HEK293T (cell line): ENCODE measurements around the gene JMJD1C.
A peak's percentile ranks its signal among the peaks of the same experiment; 100 is the strongest.

ENCODE experiments used
- CTCF ChIA-PET: fragments of 350-600 bp; formaldehyde crosslinking; extraction: SDS; loops from one replicate; lab custom pipeline; 2021; ENCODE audit warnings: antibody characterized with exemption, inconsistent platforms; lab: Yijun Ruan, JAX
- POLR2A ChIA-PET: fragments of 350-600 bp; formaldehyde crosslinking; extraction: SDS; loops from one replicate; lab custom pipeline; 2020; ENCODE audit warnings: antibody characterized with exemption, inconsistent platforms; lab: Yijun Ruan, JAX
- DNase-seq: peaks from one replicate; pipeline ENCODE4 v3.0.0; 2012; ENCODE audit warnings: mixed read lengths; ENCODE audit errors: extremely low spot score
- ARNT ChIP-seq: fragments of 450-650 bp; IDR thresholded peaks from 2 replicates; pipeline ENCODE4 v1.6.1; 2017; ENCODE audit warnings: mild to moderate bottlenecking
- BHLHE40 ChIP-seq: fragments of 450-650 bp; IDR thresholded peaks from 2 replicates; pipeline ENCODE4 v1.6.1; 2016; ENCODE audit warnings: mild to moderate bottlenecking, moderate library complexity, borderline replicate concordance
- CTBP1 ChIP-seq: fragments of 450-650 bp; IDR thresholded peaks from 2 replicates; pipeline ENCODE4 v1.6.1; 2016; ENCODE audit warnings: borderline replicate concordance
- ELF4 ChIP-seq: fragments of 450-650 bp; IDR thresholded peaks from 2 replicates; pipeline ENCODE4 v1.6.1; 2017; ENCODE audit warnings: antibody characterized with exemption
- FOXA1 ChIP-seq: fragments of 450-650 bp; IDR thresholded peaks from 2 replicates; pipeline ENCODE4 v1.6.1; 2016; ENCODE audit warnings: mild to moderate bottlenecking
- FOXK2 ChIP-seq: fragments of 450-650 bp; IDR thresholded peaks from 2 replicates; pipeline ENCODE4 v1.6.1; 2016; ENCODE audit warnings: mild to moderate bottlenecking
- FOXM1 ChIP-seq: fragments of 450-650 bp; IDR thresholded peaks from 2 replicates; pipeline ENCODE4 v1.6.1; 2017; ENCODE audit warnings: mild to moderate bottlenecking, borderline replicate concordance
- HDGF ChIP-seq: fragments of 450-650 bp; IDR thresholded peaks from 2 replicates; pipeline ENCODE4 v1.6.1; 2017; ENCODE audit warnings: antibody characterized with exemption, borderline replicate concordance
- L3MBTL2 ChIP-seq: fragments of 450-650 bp; conservative IDR thresholded peaks from 2 replicates; pipeline ENCODE4 v1.6.1; 2016; ENCODE audit warnings: mild to moderate bottlenecking
- LEF1 ChIP-seq: fragments of 450-650 bp; IDR thresholded peaks from 2 replicates; pipeline ENCODE4 v1.6.1; 2017; ENCODE audit warnings: mild to moderate bottlenecking, borderline replicate concordance
- NFRKB ChIP-seq: fragments of 450-650 bp; IDR thresholded peaks from 2 replicates; pipeline ENCODE4 v1.6.1; 2016; ENCODE audit warnings: mild to moderate bottlenecking, moderate library complexity
- PKNOX1 ChIP-seq: fragments of 450-650 bp; IDR thresholded peaks from 2 replicates; pipeline ENCODE4 v1.6.1; 2016
- SP1 ChIP-seq: fragments of 450-650 bp; IDR thresholded peaks from 2 replicates; pipeline ENCODE4 v1.6.1; 2017
- SUZ12 ChIP-seq: fragments of 450-650 bp; IDR thresholded peaks from 2 replicates; pipeline ENCODE4 v1.6.1; 2016; ENCODE audit warnings: mild to moderate bottlenecking
- TARDBP ChIP-seq: fragments of 450-650 bp; IDR thresholded peaks from 2 replicates; pipeline ENCODE4 v1.6.1; 2016
- ZNF384 ChIP-seq: fragments of 450-650 bp; IDR thresholded peaks from 2 replicates; pipeline ENCODE4 v1.6.1; 2016

The JMJD1C gene

GRCh38 chr10:63465293-63466143, at the start of gene JMJD1C:
Gene JMJD1C (minus strand): TSS chr10:63465977. CDS start chr10:63465662, 315 bp downstream.
- peak; percentile 77 for DNase-seq
- TF ChIP-seq TARDBP (no peak), FOXM1 (peak; percentile 28; the same call in 1 of the 2 replicates), SUZ12 (no peak), HDGF (peak; percentile 21; the same call in 1 of the 2 replicates), L3MBTL2 (peak; percentile 59), FOXK2 (no peak), PKNOX1 (no peak), ARNT (peak; percentile 40; the same call in 1 of the 2 replicates), ELF4 (no peak), CTBP1 (peak; percentile 16; the same call in 1 of the 2 replicates), SP1 (no peak)
- POLR2A ChIA-PET, result interaction anchor here (0.6 to 3.1 kb wide), 9 partner anchors 11 to 299 kb away, joined by 3 to 18 read pairs (median 5); partner anchors contain the start of gene REEP3
- CTCF ChIA-PET, result no interaction called here

GRCh38 chr10:63515002-63515763, 49.4 kb upstream of the JMJD1C start:
- CTCF ChIA-PET, result no interaction called here
- TF ChIP-seq CTBP1 (no peak), FOXM1 (no peak), BHLHE40 (no peak), FOXK2 (no peak), PKNOX1 (no peak), ZNF384 (no peak), SP1 (no peak), SUZ12 (no peak)
- no peak for DNase-seq
- POLR2A ChIA-PET, result interaction anchor here (0.9 to 2.0 kb wide), 2 partner anchors 61 to 115 kb away, joined by 3 to 7 read pairs; no protein-coding TSS in a partner anchor

- CTCF ChIA-PET, result no interaction called here
- no peak for DNase-seq
- POLR2A ChIA-PET, result no interaction called here
- TF ChIP-seq ZNF384 (no peak), ELF4 (no peak), FOXA1 (no peak), PKNOX1 (no peak), TARDBP (no peak)
Measured at GRCh38 chr10:63506554-63506953, 40.8 kb upstream of the JMJD1C start.

GRCh38 chr10:63505562-63505961, 39.8 kb upstream of the JMJD1C start:
- POLR2A ChIA-PET, result interaction anchor here (1.6 kb wide), 1 partner anchor 17 kb away, joined by 4 read pairs; no protein-coding TSS in a partner anchor
- no peak for DNase-seq
- CTCF ChIA-PET, result interaction anchor here (0.6 kb wide), 1 partner anchor 338 kb away, joined by 3 read pairs; no protein-coding TSS in a partner anchor
- TF ChIP-seq BHLHE40 (no peak), FOXA1 (no peak), FOXM1 (no peak), SP1 (no peak), FOXK2 (no peak), HDGF (no peak), CTBP1 (no peak), NFRKB (no peak), PKNOX1 (no peak), TARDBP (no peak), ARNT (no peak), LEF1 (no peak), ELF4 (no peak), SUZ12 (no peak), L3MBTL2 (no peak), ZNF384 (no peak)
